SK-N-SH (cell line): ENCODE results near the gene MCF2L2. TPM values are rescaled to one million over a fixed set of nuclear protein-coding genes. Genes with fewer than 3 reads are reported as not detected.

Source experiments
- CTCF ChIA-PET: fragments of 300-600, 350-600 bp; formaldehyde crosslinking; extraction: SDS; loops from one replicate; lab custom pipeline; 2021; lab: Yijun Ruan, JAX
- POLR2A ChIA-PET: fragments of 350-600 bp; sonication (Branson Sonifier 250); formaldehyde crosslinking; extraction: SDS; loops from one replicate; lab custom pipeline; 2020; ENCODE audit warnings: antibody characterized with exemption, inconsistent platforms; lab: Yijun Ruan, JAX
- DNase-seq: peaks from one replicate; pipeline ENCODE4 v3.0.0; 2012
- H2AFZ ChIP-seq: fragments of 200-600 bp; sonication (generic); 2 replicates; pipeline ENCODE4 v1.8.1; 2016; ENCODE audit warnings: antibody characterized with exemption, mild to moderate bottlenecking, low read depth
- H3F3A ChIP-seq: fragments of 200-600 bp; sonication (generic); replicated peaks from 2 replicates; pipeline ENCODE3; 2016; ENCODE audit warnings: antibody characterized with exemption, mild to moderate bottlenecking; ENCODE audit not compliant: insufficient read depth
- H3K27ac ChIP-seq, 2 experiments: fragments of 200-500 bp in 1 of 2; fragments of 200-600 bp in 1 of 2; sonication (Bioruptor generic) in 1 of 2; sonication (generic), shearing (Covaris generic) in 1 of 2; 2 replicates each; pipeline versions ENCODE4 v1.5.1 to v1.6.1; 2014 to 2016; ENCODE audit warnings: low read depth in 2 of 2, inconsistent platforms in 1 of 2, low read length in 1 of 2, mild to moderate bottlenecking in 1 of 2, mixed read lengths in 1 of 2
- H3K27me3 ChIP-seq: fragments of 200-600 bp; sonication (generic), shearing (Covaris generic); 2 replicates; pipeline ENCODE4 v1.6.1; 2016; ENCODE audit warnings: mixed run types; ENCODE audit not compliant: insufficient read depth
- H3K36me3 ChIP-seq, 2 experiments: fragments of 200-500 bp in 1 of 2; fragments of 200-600 bp in 1 of 2; sonication (Bioruptor generic) in 1 of 2; sonication (generic) in 1 of 2; replicated peaks in 1 of 2; 2 replicates each; pipeline versions ENCODE3 to v1.5.1; 2014 to 2016; ENCODE audit warnings: low read length in 1 of 2, mild to moderate bottlenecking in 1 of 2; ENCODE audit not compliant: insufficient read depth in 2 of 2, control insufficient read depth in 1 of 2
- H3K4me1 ChIP-seq, 2 experiments: fragments of 200-500 bp in 1 of 2; fragments of 200-600 bp in 1 of 2; sonication (Bioruptor generic) in 1 of 2; sonication (generic), shearing (Covaris generic) in 1 of 2; 2 replicates each; pipeline versions ENCODE4 v1.5.1 to v1.6.1; 2014 to 2016; ENCODE audit warnings: low read depth in 1 of 2, low read length in 1 of 2, mixed run types in 1 of 2; ENCODE audit not compliant: insufficient read depth in 2 of 2, control insufficient read depth in 1 of 2
- H3K4me2 ChIP-seq: fragments of 200-600 bp; sonication (generic), shearing (Covaris generic); 2 replicates; pipeline ENCODE4 v1.6.1; 2017; ENCODE audit warnings: mixed run types
- H3K4me3 ChIP-seq, 2 experiments: fragments of 200-500 bp in 1 of 2; fragments of 200-600 bp in 1 of 2; sonication (Bioruptor generic) in 1 of 2; sonication (generic), shearing (Covaris generic) in 1 of 2; 2 replicates each; pipeline versions ENCODE4 v1.5.1 to v1.8.1; 2014 to 2016; ENCODE audit warnings: low read depth in 2 of 2, inconsistent platforms in 1 of 2, low read length in 1 of 2, mild to moderate bottlenecking in 1 of 2, mixed read lengths in 1 of 2, moderate library complexity in 1 of 2
- H3K79me2 ChIP-seq: fragments of 200-600 bp; sonication (generic); 2 replicates; pipeline ENCODE4 v1.8.1; 2017; ENCODE audit warnings: mild to moderate bottlenecking; ENCODE audit not compliant: insufficient read depth
- H3K9ac ChIP-seq: fragments of 200-600 bp; sonication (generic); 2 replicates; pipeline ENCODE4 v1.6.1; 2017; ENCODE audit warnings: mixed run types
- H3K9me2 ChIP-seq: fragments of 200-600 bp; sonication (generic); 2 replicates; pipeline ENCODE4 v1.6.1; 2017; ENCODE audit warnings: mixed run types
- H3K9me3 ChIP-seq: fragments of 200-600 bp; sonication (generic); 2 replicates; pipeline ENCODE4 v1.6.1; 2017; ENCODE audit warnings: mixed run types, mild to moderate bottlenecking, moderate library complexity
- H4K20me1 ChIP-seq: fragments of 200-600 bp; sonication (generic); 2 replicates; pipeline ENCODE4 v1.6.1; 2017; ENCODE audit warnings: mild to moderate bottlenecking, mixed run types; ENCODE audit not compliant: insufficient read depth
- CHD2 ChIP-seq: fragments of 150-350 bp; IDR thresholded peaks from 2 replicates; pipeline ENCODE4 v1.6.1; 2018; ENCODE audit warnings: low read length; ENCODE audit not compliant: partially characterized antibody
- EZH2phosphoT487 ChIP-seq: fragments of 200-600 bp; sonication (generic); IDR thresholded peaks from 2 replicates; pipeline ENCODE4 v1.6.1; 2017; ENCODE audit warnings: low read depth, mixed run types, mild to moderate bottlenecking, antibody characterized with exemption, moderate library complexity, borderline replicate concordance
- FOSL2 ChIP-seq: IDR thresholded peaks from 2 replicates; pipeline ENCODE4 v1.4.0; 2012; ENCODE audit warnings: low read depth, mild to moderate bottlenecking, moderate library complexity, borderline replicate concordance
- FOXJ3 ChIP-seq: sonication (generic); formaldehyde crosslinking; IDR thresholded peaks from 2 replicates; pipeline ENCODE4 v1.5.1; 2020; ENCODE audit warnings: mild to moderate bottlenecking, missing genetic modification reagents
- GATA2 ChIP-seq: sonication (generic); formaldehyde crosslinking; IDR thresholded peaks from 2 replicates; pipeline ENCODE4 v1.5.0; 2020; ENCODE audit warnings: mild to moderate bottlenecking, missing genetic modification reagents
- JUND ChIP-seq: IDR thresholded peaks from 2 replicates; pipeline ENCODE4 v1.4.0; 2012
- MEF2A ChIP-seq: IDR thresholded peaks from 2 replicates; pipeline ENCODE4 v1.4.0; 2012; ENCODE audit warnings: low read depth, borderline replicate concordance
- NRF1 ChIP-seq: IDR thresholded peaks from 2 replicates; pipeline ENCODE4 v1.6.1; 2012; ENCODE audit warnings: low read depth, mild to moderate bottlenecking, low read length
- POLR2AphosphoS5 ChIP-seq: IDR thresholded peaks from 2 replicates; pipeline ENCODE4 v1.6.1; 2012; ENCODE audit warnings: low read depth, low read length
- SIN3A ChIP-seq: IDR thresholded peaks from 2 replicates; pipeline ENCODE4 v1.6.1; 2012; ENCODE audit warnings: low read depth, mild to moderate bottlenecking, low read length, moderate library complexity, borderline replicate concordance
- TAF1 ChIP-seq: IDR thresholded peaks from 2 replicates; pipeline ENCODE4 v1.6.1; 2012; ENCODE audit warnings: low read depth, mild to moderate bottlenecking, low read length, moderate library complexity, borderline replicate concordance
- TCF12 ChIP-seq: IDR thresholded peaks from 2 replicates; pipeline ENCODE4 v1.4.0; 2012
- TEAD4 ChIP-seq: IDR thresholded peaks from 2 replicates; pipeline ENCODE4 v1.4.0; 2012; ENCODE audit warnings: mild to moderate bottlenecking, borderline replicate concordance; ENCODE audit not compliant: insufficient read depth
- YY1 ChIP-seq: IDR thresholded peaks from 2 replicates; pipeline ENCODE4 v1.4.0; 2012; ENCODE audit warnings: low read depth, mild to moderate bottlenecking
- WGBS: methylation state at CpG from one replicate; pipeline ENCODE4 v1.1.6; 2017; ENCODE audit warnings: low lambda C conversion rate; 5-methylcytosine and 5-hydroxymethylcytosine counted together
- polyA plus RNA-seq, 3 experiments: library from polyadenylated mRNA; depleted of rRNA; stranded (reverse); fragments of >200 nt; gene quantifications; 2 replicates each; pipeline ENCODE4 v1.2.3, GENCODE V29; 2012
- TF ChIP-seq, protein P1 (sequence below): IDR thresholded peaks from 2 replicates; pipeline ENCODE4 v1.4.0; 2012; ENCODE audit warnings: low read depth
- TF ChIP-seq, protein P2 (sequence below): fragments of 150-350 bp; IDR thresholded peaks from 2 replicates; pipeline ENCODE4 v1.6.1; 2016; ENCODE audit warnings: mild to moderate bottlenecking, low read depth, low read length
- TF ChIP-seq, protein P3 (sequence below): IDR thresholded peaks from 2 replicates; pipeline ENCODE4 v1.4.0; 2012; ENCODE audit warnings: low read depth, borderline replicate concordance

Gene MCF2L2
- polyA plus RNA-seq, 1 of the 3 experiments (the other 2 are of a cell fraction) = 0.56 TPM

DNA sequence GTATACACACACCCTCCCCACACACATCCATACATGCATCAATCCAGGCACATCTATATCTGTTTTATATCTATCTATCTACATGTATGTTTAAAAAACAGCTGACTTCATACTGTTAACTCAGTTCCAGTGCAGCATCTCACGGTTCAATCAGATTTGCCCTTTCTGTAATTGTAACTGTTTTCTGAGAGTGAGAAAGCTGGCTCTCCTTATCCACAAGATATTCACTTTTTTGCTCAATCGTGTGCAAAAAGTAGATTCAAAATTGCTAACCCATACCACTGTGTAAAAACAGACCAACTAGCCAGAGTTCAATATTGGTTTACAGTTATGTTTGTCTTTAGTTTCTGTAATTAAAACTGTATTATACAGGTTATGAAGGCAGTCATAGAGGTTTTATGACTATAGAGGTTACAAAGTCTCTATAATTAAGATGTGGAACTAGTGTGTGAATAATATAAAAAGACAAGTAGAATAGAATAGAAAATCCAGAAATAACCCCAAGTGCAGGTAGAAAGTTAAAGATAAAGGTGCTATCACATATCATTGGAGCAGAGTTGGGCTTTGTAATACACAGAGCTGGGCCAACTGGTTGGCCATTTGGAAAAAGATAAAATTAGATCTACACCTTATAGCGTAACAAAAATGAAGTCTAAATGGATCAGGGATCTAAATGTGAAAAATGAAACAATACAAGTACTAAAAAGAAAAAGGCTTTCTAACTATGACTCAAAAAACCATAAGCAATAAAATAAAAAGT, 20.1 kb upstream of the MCF2L2 start:
- CTCF ChIA-PET = interaction anchor here (1.2 to 1.6 kb wide), 3 partner anchors 9 to 264 kb away, joined by 4 read pairs; no protein-coding TSS in a partner anchor

More for the DNA sequence above, 20.1 kb upstream of the MCF2L2 start:
- H3K4me2 ChIP-seq = peak overlapping the region; percentile 86
- H3K36me3 ChIP-seq = peaks cover 3 to 6% of the 10 kb centered on the region in 2 experiments
- peaks cover 0 to 10% of the 10 kb centered on the region in 2 experiments; a peak in 3 of 4 replicates for H3K4me1 ChIP-seq
- peak overlapping the region; percentile 75; the same call in 1 of the 2 replicates for H3K9ac ChIP-seq
- peak overlapping the region; percentile 90 to 95 for H3K4me3 ChIP-seq
- no peaks in the 10 kb centered on the region for H4K20me1 ChIP-seq
- H3F3A ChIP-seq = peaks cover 7% of the 10 kb centered on the region
- no peaks in the 10 kb centered on the region for H3K9me2 ChIP-seq
- peak overlapping the region; percentile 99; the same call in 1 of the 2 replicates for H2AFZ ChIP-seq
- H3K27ac ChIP-seq = peak overlapping the region in 1 of 2 experiments; percentile 92; a peak in 1 of 4 replicates
- peaks cover 7% of the 10 kb centered on the region; the same call in 1 of the 2 replicates for H3K79me2 ChIP-seq
- no peaks in the 10 kb centered on the region; the same call in 1 of the 2 replicates for H3K9me3 ChIP-seq
- no peak for DNase-seq
- TF ChIP-seq FOSL2 = no peak
- TF ChIP-seq SIN3A = no peak
- TF ChIP-seq, protein P1, sequence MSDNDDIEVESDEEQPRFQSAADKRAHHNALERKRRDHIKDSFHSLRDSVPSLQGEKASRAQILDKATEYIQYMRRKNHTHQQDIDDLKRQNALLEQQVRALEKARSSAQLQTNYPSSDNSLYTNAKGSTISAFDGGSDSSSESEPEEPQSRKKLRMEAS = no peak
- TF ChIP-seq YY1 = no peak
- no peak for TF ChIP-seq NRF1
- no peak for TF ChIP-seq JUND
- no peak for TF ChIP-seq CHD2
- TF ChIP-seq GATA2 = no peak
- TF ChIP-seq FOXJ3 (CRISPR knock-in tag) = no peak
- TF ChIP-seq POLR2AphosphoS5 = no peak
- TF ChIP-seq, protein P2, sequence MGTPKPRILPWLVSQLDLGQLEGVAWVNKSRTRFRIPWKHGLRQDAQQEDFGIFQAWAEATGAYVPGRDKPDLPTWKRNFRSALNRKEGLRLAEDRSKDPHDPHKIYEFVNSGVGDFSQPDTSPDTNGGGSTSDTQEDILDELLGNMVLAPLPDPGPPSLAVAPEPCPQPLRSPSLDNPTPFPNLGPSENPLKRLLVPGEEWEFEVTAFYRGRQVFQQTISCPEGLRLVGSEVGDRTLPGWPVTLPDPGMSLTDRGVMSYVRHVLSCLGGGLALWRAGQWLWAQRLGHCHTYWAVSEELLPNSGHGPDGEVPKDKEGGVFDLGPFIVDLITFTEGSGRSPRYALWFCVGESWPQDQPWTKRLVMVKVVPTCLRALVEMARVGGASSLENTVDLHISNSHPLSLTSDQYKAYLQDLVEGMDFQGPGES = no peak
- no peak for TF ChIP-seq MEF2A
- no peak for TF ChIP-seq EZH2phosphoT487
- TF ChIP-seq TCF12 = no peak
- TF ChIP-seq TEAD4 = no peak
- TF ChIP-seq, protein P3, sequence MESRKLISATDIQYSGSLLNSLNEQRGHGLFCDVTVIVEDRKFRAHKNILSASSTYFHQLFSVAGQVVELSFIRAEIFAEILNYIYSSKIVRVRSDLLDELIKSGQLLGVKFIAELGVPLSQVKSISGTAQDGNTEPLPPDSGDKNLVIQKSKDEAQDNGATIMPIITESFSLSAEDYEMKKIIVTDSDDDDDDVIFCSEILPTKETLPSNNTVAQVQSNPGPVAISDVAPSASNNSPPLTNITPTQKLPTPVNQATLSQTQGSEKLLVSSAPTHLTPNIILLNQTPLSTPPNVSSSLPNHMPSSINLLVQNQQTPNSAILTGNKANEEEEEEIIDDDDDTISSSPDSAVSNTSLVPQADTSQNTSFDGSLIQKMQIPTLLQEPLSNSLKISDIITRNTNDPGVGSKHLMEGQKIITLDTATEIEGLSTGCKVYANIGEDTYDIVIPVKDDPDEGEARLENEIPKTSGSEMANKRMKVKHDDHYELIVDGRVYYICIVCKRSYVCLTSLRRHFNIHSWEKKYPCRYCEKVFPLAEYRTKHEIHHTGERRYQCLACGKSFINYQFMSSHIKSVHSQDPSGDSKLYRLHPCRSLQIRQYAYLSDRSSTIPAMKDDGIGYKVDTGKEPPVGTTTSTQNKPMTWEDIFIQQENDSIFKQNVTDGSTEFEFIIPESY = no peak
- no peak for TF ChIP-seq TAF1
- POLR2A ChIA-PET = interaction anchor here (0.9 kb wide), 1 partner anchor 20 kb away, joined by 4 read pairs; the partner anchor contains the start of gene MCF2L2
- 68% methylated on average over 3 of the region's 3 CpGs for WGBS
- no peaks in the 10 kb centered on the region for H3K27me3 ChIP-seq
